ENCODE measurements around the gene RNASE13.
"Not testable (repeated sequence)": the region's sequence is repeated elsewhere in the genome, so short reads cannot be mapped to it uniquely, and the experiment has no call there.

Gene RNASE13

DNA sequence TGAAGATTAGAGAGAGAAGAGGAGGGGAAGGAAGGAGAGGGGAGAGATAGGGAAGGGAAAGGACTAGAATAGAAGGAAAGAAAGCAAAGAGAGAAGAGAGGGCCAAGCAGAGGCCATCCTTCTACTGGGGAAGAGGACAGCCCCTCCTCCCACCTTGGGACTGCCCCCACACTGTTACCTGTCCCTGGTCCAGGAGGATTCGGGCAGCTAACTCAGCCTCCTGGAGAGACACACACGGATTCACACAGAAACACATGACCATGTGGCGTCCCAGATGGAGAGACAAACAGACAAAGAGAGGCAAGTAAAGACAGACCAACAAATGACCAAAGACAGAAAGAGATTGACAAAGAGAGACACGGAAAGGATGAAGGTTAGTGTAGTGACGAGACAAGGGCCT, 11.9 kb downstream of the RNASE13 start:
- no peak for DNase-seq (ENCODE audit: low read depth)

DNA sequence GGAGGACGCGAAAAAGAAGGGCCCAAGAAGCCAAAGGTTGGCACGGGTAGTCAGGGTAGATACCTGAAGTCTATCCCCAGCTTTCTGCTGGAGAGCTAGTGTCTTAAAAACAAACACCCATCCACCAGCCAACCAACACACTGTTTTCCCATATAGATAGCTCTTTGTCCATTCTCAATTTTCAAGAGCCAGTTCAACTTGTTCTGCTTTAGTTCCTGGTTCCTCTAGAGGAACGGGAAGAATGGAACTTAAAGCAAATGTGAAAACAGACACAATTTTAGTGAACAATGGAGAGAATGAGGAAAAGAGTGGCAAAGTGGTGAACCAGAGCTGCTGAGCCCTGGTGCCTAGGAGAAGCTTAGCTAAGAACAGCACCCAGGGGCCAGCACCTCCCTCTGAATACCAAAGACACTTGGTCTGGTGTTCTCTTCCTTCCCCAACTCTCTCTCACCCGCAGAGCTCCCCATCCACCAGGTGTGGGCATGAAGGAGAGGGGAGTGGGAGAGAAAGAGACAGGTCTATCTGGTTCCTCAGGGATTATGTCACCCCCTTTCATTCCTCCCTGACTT, 13.5 kb downstream of the RNASE13 start:
- no peak for DNase-seq (ENCODE audit: low read depth)

DNA sequence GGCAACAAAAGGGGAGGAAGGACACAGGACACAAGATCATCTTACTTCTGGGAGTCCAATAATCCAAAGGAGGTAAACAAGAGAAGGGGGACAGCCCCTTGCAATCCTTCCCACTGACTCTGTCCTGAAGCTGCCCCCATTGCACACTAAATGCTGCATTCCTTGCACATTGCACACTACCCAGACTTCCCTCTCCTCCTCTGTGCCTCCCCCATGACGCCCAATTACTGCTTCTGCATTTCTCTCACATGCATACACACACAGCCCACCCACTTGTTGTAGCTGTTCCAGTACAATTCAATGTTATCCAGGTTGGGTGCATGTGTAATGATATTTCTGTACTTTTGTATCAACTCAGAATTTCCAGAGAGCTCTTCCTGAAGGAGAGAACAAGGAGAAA, 15.2 kb downstream of the RNASE13 start:
- no peak for DNase-seq (ENCODE audit: low read depth)

DNA sequence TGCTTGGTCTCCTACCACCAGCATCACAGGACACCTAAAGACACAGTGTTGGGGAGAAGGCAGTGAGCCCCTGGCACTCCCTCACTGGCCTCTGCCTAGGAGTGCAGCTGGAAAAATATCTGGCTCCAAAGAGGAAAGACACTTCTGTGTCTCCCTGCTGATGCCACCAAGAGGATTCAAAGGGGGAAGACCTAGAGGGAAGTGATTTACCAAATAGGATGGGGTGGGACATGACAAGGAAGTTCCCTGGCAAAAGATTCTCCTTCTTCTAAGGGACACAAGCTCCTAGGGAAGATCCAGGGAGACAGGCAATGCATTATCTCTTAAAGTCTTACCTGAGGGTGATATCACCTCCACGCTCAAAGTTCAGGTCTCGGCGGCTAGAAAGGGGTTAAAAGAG, 15.8 kb downstream of the RNASE13 start:
- DNase-seq (ENCODE audit: low read depth), result no peak

DNA sequence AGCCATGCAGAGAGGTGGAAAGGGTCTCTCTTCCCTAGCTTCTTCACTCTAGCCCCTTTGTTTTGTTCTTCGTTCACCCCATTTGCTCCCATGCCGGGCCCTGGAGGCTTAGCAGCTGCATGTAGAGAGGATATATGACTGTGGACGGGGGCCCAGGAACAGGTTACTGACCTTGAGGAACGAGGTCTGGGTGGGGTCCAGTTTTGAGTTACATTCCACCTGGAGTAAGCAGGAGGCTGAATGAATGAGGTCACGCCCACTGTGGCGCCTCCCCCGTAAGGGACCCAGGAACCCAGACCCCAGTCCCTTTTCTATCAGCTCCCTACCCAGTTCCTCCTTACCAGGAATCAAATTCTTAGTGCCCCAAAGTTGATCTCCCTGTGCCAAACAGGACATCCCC, 16.3 kb downstream of the RNASE13 start:
- DNase-seq (ENCODE audit: low read depth), result no peak

GRCh38 chr14:21017528-21018245, 16.9 kb downstream of the RNASE13 start:
- DNase-seq (ENCODE audit: low read depth), result no peak

- no peak for DNase-seq (ENCODE audit: low read depth)
Measured at GRCh38 chr14:21016413-21017190, 18.0 kb downstream of the RNASE13 start.

GRCh38 chr14:21015312-21015711, 19.3 kb downstream of the RNASE13 start:
- no peak for DNase-seq (ENCODE audit: low read depth)

DNA sequence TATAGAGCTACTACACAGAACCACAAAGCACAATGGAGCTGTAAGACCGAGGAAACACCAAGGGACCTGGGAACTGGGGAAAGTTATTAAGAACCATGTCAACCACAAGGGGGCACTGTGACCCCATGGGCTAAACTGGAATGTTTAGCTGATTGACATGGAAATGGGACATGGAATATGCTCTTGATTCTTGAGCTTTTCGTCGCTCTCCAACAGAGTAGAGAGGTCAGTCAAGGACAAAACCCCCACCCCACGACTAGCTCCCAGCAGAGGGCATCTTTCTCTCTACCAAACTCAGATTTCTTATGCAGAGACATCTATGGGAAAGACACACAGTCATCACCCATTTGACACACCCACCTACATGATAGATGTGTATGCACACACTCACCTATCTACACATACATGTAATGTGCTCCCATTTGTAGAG, 19.8 kb downstream of the RNASE13 start:
- peak; percentile 73 for DNase-seq (ENCODE audit: low read depth)

- no peak for DNase-seq (ENCODE audit: low read depth)
Measured at GRCh38 chr14:21011136-21011535, 23.5 kb downstream of the RNASE13 start.

DNA sequence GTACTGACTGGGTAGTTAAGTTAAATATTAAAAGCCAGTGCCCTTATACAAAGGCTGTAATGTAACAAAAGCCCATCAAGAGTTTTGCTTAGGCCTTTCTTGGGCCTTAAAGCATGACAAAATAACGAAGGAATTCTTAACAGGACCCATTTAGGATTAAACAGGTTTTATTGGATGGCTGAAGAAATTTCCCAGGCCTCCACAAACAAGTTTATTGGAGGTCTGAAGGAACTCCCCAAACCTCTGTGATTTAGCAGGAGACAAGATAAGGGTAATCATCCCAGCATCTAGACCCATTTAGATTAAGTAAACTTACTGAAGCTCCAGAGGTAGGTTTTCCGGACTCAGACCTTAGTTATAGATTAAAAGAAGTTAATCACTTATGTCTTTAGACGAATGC, 24.9 kb downstream of the RNASE13 start:
- DNase-seq (ENCODE audit: low read depth), result not testable (repeated sequence)

GRCh38 chr14:21003788-21004346, 30.7 kb downstream of the RNASE13 start:
- no peak for DNase-seq (ENCODE audit: low read depth)

DNA sequence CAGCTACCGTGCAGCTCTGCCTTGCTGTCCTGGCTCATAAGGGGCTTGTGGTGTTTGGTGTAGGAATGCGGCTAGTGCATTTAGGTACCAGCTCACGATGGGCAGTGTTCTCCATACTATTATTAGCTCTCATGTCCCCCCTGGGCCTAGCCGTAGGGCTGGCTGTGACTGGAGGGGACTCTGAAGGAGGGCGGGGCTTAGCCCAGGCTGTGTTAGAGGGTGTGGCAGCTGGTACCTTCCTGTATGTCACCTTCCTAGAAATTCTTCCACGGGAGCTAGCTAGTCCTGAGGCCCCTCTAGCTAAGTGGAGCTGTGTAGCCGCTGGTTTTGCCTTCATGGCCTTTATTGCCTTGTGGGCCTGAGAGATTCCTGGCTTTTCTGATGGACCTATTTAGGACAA, 33.4 kb downstream of the RNASE13 start:
- no peak for DNase-seq (ENCODE audit: low read depth)

DNA sequence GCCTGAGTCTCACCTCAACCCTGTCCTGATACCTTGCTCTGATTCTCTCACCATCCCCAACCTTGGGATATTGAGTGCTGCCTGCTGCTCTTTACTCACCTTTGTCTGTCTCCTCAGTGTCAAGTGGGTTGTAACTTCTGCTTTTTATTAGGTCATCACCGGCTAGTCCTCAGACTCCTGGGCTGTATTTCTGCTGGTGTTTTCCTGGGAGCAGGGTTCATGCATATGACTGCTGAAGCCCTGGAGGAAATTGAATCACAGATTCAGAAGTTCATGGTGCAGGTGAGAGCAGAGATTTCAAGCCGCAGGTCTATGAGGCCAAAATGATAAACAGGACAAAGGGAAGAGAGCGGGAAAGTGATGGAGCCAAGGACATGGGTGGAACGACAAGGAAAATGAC, 35.0 kb downstream of the RNASE13 start:
- DNase-seq (ENCODE audit: low read depth), result no peak

DNA sequence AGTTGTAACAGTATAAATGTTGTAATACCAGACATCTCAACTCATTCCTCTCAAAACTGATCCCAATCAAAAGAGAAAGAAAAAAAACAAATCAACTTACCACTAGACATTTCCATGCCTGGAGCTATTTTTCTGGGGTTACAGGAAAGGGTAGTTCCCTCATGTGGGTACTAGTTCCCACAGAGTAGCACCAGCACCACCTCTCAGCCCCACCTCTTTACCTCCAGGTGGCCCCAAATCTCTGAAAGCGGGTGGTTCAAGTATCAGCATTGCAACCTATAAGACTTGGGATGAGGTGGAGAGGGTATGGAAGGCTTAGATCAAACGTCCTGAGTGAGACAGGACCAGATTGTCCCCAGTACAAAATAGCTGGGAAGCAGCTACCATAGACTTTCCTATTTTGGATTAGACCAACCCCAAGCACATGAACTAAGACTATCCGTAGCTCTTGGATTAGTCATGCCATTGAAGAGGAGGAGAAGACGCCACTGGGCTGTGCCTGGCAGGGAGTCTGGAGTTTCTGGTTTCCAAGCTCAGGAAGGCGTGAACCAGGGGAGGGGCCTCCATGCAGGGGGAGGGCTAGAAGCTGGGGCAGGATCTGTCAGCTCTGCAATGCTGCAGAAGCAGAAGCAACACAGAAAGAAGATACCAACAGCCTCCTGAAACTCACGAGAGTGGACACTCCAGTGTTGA, 35.8 kb downstream of the RNASE13 start, which contains the start of gene SLC39A2:
SLC39A2 (plus strand) TSS at position 620 of the 693 bp plus-strand sequence. CDS start 154 bp downstream, outside the sequence.
- no peak for DNase-seq (ENCODE audit: low read depth)

DNA sequence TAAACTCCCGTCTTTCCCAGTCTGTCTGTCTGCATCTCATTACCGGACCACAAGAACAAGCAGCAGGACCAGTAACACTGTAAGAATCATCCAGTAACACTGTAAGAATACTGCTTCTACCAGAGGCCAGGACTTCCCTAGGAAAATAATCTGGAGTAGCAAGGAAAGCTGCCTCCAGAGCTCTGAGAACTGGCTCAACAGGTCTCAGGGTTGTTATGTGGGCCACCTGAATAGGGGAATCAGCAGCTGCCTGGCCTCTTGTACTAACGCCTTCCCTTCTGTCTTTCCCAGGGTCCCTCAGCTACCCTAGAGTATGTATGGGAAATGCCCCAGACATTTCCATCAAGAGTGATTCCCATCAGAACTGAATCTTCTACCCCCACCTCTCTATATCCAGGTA, 36.5 kb downstream of the RNASE13 start:
- DNase-seq (ENCODE audit: low read depth), result no peak

GRCh38 chr14:20997564-20997963, 37.0 kb downstream of the RNASE13 start:
- no peak for DNase-seq (ENCODE audit: low read depth)

DNA sequence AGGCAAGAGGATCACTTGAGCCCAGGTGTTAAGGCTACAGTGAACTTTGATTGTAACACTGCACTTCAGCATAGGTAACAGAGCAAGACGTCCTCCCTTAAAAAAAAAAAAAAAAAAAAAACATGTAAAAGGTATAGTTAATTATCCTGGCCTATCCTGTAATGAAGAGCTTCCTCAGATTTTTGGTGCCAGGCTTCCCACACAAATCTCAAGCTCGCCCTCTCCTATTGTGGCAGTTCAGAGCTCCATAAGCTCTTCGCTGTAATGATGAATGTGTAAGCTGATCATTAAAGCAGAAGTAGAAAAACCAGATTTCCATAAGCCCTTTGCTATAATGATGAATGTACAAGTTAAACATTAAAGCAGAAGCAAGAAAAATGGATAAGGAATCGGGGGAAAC, 37.5 kb downstream of the RNASE13 start:
- no peak for DNase-seq (ENCODE audit: low read depth)

GRCh38 chr14:20996521-20996920, 38.1 kb downstream of the RNASE13 start:
- DNase-seq (ENCODE audit: low read depth), result no peak

GRCh38 chr14:20989787-20990600, 44.6 kb downstream of the RNASE13 start, which contains the start of gene METTL17:
TSS of gene METTL17 (plus strand) at chr14:20989980. CDS start at chr14:20990003, 23 bp downstream.
- DNase-seq (ENCODE audit: low read depth), result peak; percentile 78

DNA sequence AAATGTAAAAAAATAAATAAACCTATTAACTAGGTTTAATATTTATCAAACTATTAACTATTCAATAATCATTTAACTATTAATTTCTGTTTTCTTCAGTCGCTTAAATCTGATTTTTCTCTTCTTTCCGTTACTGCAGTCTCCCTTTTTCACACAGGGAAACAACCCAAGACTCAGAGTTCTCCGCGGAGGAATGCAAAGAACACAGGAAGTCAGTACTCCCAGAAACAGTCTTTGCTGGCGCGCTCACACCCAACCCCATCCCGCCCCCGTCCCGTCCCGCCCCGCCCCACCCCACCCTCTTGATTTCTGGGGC, 45.2 kb downstream of the RNASE13 start:
- no peak for DNase-seq (ENCODE audit: low read depth)

Measured in T follicular helper cell (primary cell).